HG03457 (cell line): ENCODE measurements around the gene MXRA7.
"Not testable (repeated sequence)": the region's sequence is repeated elsewhere in the genome, so short reads cannot be mapped to it uniquely, and the experiment has no call there.

Source experiments
- ATAC-seq: cut with Tn5 transposase; IDR thresholded peaks from one replicate; pipeline ENCODE4 v1.9.1; 2021; ENCODE audit warnings: moderate number of reproducible peaks; ENCODE audit not compliant: unreplicated experiment

The MXRA7 gene

DNA sequence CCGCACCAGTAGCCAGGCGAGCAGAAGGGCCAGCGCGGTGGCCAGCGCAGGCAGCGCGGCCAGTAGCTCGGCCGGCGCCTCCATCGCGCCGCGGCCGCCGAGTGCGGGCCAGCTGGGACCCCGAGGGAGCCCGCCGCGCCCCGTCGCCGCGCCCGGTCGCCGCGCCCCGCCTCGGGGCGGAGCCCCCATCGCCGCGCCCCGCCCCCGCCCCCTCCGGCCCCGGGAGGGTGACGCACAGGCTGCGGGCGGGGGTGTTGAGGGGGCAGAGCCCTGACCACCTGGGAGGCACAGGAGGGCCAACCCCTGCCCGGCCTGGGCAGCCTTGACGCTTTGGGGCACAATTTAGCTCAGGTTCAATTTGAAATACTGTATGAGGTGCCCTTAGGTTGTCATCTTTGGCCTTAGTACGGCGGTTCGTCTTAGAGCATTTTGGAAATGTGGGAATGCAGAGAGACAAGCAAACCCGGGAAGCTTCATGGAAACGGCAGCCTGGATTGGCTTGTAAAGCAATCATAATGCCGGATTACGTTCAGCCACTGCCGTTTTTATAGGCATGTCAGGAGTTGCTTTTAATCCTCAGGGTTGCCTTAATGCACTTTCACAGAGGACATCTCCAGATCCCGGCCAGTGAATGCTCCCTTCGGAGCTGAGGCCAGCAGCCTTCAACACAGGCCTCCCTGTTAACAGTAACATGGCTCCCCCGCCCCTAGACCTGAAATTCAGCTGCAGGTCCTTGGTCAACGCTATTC is at the start of gene MXRA7:
Gene MXRA7 (minus strand): TSS at position 103 of the 749 bp plus-strand sequence. CDS start 19 bp downstream, at position 84.
- no peak for ATAC-seq

GRCh38 chr17:76758570-76758969 is 47.8 kb upstream of the MXRA7 start:
- no peak for ATAC-seq

DNA sequence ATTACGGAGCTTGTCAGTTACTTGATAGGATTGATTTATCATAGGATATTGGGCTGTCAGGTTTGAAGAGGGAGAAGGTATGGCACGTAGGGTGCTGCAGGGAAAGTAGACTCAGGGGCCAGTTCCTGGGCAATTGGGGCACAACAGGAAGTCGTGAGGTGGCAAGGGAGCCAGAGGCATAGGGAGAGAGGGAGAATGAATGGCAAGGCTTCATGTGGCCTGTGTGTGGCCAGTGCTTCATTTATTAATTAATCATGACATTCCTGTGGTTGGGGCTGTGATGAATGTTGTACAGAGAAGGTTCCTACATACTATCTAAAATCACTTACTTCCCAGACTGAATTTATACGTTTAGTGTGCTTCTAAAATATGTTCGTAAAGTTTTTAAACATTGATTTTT is 46.5 kb upstream of the MXRA7 start:
- ATAC-seq = no peak

DNA sequence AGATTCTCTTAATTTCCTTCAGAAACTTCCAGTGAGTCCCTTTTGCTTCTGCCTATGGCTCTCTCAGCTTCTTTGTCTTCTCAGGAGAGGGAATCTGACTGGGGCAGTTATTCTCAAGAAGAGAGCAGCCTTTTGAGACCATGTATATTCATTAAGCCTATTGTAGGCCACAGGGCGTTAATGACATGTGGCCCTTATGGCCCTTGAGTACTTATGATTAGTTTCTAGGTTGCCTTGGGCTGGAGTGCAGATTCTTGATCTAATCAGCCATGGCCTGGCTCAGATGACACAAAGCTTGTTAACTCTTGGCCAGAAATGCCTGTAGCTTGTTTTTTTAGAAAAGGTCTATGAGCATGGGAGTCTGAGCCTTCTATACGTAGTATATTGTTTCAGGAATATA is 44.5 kb upstream of the MXRA7 start:
- no peak for ATAC-seq

- ATAC-seq = no peak
Measured at GRCh38 chr17:76753061-76753961, 42.5 kb upstream of the MXRA7 start.

DNA sequence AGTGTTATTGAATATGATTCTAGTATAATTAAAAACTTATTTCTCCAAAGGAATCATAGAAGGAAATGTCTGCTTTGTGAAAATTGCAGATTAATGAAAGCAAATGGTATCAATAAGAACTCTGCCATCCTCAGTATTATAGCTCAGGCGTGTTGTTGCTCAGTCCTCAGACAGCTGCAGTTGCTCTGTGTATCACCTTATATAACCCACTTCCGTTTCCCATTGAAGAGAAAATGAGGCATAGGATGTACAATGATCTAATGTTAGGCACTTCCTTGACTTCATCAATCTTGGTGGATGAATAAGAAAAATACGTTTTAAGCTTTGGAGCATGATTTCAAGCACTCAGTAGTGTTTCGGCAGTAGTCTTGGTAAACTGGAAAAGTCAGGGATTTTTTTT is 41.2 kb upstream of the MXRA7 start:
- ATAC-seq = no peak

- no peak for ATAC-seq
Measured at GRCh38 chr17:76751416-76751993, 40.7 kb upstream of the MXRA7 start.

DNA sequence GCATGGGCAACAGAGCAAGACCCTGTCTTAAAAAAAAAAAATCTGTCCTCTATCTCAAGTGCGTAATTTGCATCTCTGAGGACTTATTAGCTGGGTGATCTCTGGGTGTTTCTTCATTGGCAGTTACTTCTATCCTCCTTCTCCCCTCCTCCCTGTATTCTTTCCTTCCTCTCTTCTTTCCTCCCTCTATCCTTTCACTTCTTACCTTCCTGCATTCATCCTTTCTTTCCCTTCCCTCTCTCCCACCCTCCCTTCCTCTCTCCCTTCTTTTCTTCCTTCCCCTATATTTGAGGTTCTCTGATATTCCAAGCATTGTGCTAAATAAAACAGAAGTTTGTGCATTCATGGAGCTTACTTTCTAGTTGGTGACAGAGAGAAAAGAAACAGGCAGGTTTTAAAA is 37.9 kb upstream of the MXRA7 start:
- no peak for ATAC-seq

- no peak for ATAC-seq
Measured at GRCh38 chr17:76747716-76748363, 37.1 kb upstream of the MXRA7 start.

DNA sequence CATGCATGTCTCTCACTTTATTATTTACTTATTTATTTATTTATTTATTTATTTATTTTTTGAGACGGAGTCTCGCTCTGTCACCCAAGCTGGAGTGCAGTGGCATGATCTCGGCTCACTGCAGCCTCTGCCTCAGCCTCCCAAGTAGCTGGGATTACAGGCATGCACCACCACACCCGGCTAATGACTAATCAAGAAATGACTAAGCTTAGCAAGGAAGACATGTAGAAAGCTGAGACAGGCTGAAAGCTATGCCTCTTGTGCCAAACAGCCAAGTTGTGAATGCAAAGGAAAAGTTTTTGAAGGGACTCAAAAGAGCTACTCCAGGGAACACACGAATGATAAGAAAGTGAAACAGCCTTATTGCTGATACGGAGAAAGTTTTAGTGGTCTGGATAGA is 35.0 kb upstream of the MXRA7 start:
- ATAC-seq = not testable (repeated sequence)

GRCh38 chr17:76744747-76745146 is 34.0 kb upstream of the MXRA7 start:
- ATAC-seq = no peak

DNA sequence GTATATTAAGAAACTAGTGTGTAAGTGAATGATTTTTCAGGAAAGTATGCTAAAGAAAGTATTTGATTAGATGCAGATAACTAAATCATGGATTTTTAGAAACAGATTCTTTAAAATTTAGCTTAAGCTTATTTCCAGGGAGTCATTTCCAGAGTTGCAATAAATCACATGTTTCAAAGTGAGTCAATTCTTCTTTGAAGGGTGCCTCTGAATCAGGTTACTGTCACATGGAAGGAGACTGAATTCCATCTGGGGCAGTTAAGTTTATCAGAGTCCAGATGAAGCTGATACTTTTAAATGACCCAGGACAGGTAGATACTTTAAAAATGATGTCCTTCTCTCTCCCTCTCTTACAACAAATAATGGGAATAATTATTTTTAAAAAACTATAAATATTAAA is 32.2 kb upstream of the MXRA7 start:
- no peak for ATAC-seq

GRCh38 chr17:76740329-76741118 is 29.8 kb upstream of the MXRA7 start:
- ATAC-seq = no peak

GRCh38 chr17:76739568-76740115 is 28.9 kb upstream of the MXRA7 start:
- ATAC-seq = not testable (repeated sequence)

DNA sequence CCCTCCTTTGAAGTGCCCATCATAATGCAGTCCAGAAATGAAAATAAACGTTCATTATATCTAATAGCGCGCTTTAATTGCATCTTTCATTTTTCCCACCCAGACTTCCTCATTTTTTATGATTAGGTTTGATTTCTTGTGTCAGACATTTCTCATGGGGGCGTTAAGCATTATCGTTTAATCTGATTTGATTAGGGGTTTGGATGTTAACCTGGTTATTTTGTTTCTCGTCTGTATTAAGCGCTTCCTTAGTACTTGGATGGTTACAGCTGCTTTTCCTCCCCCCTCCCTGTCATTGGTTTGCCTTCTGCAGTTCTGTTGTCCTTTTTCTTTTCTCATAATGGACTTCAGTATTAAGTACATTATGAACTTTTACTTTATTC is 27.7 kb upstream of the MXRA7 start:
- no peak for ATAC-seq

- ATAC-seq = peak; percentile 42
Measured at GRCh38 chr17:76737676-76738467, 27.1 kb upstream of the MXRA7 start, which contains the start of gene MFSD11. Gene MFSD11 (plus strand): TSS chr17:76738119. CDS start chr17:76738353, 234 bp downstream.

GRCh38 chr17:76737082-76737675 is 26.4 kb upstream of the MXRA7 start, which contains the start of gene SRSF2:
Gene SRSF2 (minus strand): TSS chr17:76737331. CDS start chr17:76737160, 171 bp downstream.
- ATAC-seq = peak; percentile 46

GRCh38 chr17:76736349-76737081 is 25.8 kb upstream of the MXRA7 start:
- peak; percentile 15 for ATAC-seq
